Keratinocyte (primary cell): ENCODE measurements around the gene ABCD2. TPM values are rescaled to one million over a fixed set of nuclear protein-coding genes. Genes with fewer than 3 reads are reported as not detected.

Source experiments
- DNase-seq: peaks from one replicate; pipeline ENCODE4 v3.0.0-alpha.2; 2011; ENCODE audit warnings: low read depth, missing footprints, low spot score
- FAIRE-seq: peaks from 2 replicates; lab custom pipeline; 2011; peaks lifted over from hg19 to GRCh38; lab: Jason Lieb, UNC
- H2AFZ ChIP-seq: 2 replicates; pipeline ENCODE4 v1.6.0; 2012; ENCODE audit warnings: low read length, control low read depth, inconsistent platforms; ENCODE audit not compliant: control insufficient read depth
- H3K27ac ChIP-seq: 2 replicates; pipeline ENCODE4 v1.5.1; 2011; ENCODE audit warnings: low read length; ENCODE audit not compliant: control insufficient read depth, insufficient read depth
- H3K27me3 ChIP-seq: 3 replicates; pipeline ENCODE4 v1.6.0; 2011; ENCODE audit warnings: low read length; ENCODE audit not compliant: control insufficient read depth, insufficient read depth; ENCODE audit errors: extremely low read depth
- H3K36me3 ChIP-seq, 2 experiments: 2 replicates in 1 of 2; 3 replicates in 1 of 2; pipeline ENCODE4 v1.5.1; 2011; ENCODE audit warnings: low read length in 2 of 2, mild to moderate bottlenecking in 1 of 2; ENCODE audit not compliant: control insufficient read depth in 2 of 2, insufficient read depth in 2 of 2; ENCODE audit errors: extremely low read depth in 1 of 2
- H3K4me1 ChIP-seq: 3 replicates; pipeline ENCODE4 v1.5.1; 2011; ENCODE audit warnings: low read length; ENCODE audit not compliant: control insufficient read depth, insufficient read depth; ENCODE audit errors: extremely low read depth
- H3K4me2 ChIP-seq: 3 replicates; pipeline ENCODE4 v1.6.0; 2011; ENCODE audit warnings: low read depth, low read length; ENCODE audit not compliant: control insufficient read depth, insufficient read depth; ENCODE audit errors: extremely low read depth
- H3K4me3 ChIP-seq, 3 experiments: fragments of 200-600 bp in 1 of 3; sonication (generic) in 1 of 3; 2 replicates in 2 of 3; 3 replicates in 1 of 3; pipeline ENCODE4 v1.5.1; 2011 to 2016; ENCODE audit warnings: low read length in 3 of 3, mild to moderate bottlenecking in 3 of 3, control low read depth in 2 of 3, inconsistent platforms in 1 of 3, low read depth in 1 of 3, mixed read lengths in 1 of 3, mixed run types in 1 of 3, moderate library complexity in 1 of 3; ENCODE audit not compliant: control insufficient read depth in 2 of 3, insufficient read depth in 2 of 3; ENCODE audit errors: extremely low read depth in 1 of 3
- H3K79me2 ChIP-seq: 2 replicates; pipeline ENCODE4 v1.6.0; 2012; ENCODE audit warnings: low read length; ENCODE audit not compliant: control insufficient read depth, insufficient read depth
- H3K9ac ChIP-seq: 3 replicates; pipeline ENCODE4 v1.6.0; 2011; ENCODE audit warnings: low read length; ENCODE audit not compliant: control insufficient read depth, insufficient read depth; ENCODE audit errors: extremely low read depth
- H3K9me1 ChIP-seq: 3 replicates; pipeline ENCODE4 v1.6.0; 2011; ENCODE audit warnings: low read length; ENCODE audit not compliant: control insufficient read depth, insufficient read depth; ENCODE audit errors: extremely low read depth
- H3K9me3 ChIP-seq: 2 replicates; pipeline ENCODE4 v1.5.1; 2012; ENCODE audit warnings: low read depth, low read length; ENCODE audit not compliant: control insufficient read depth
- H4K20me1 ChIP-seq: 3 replicates; pipeline ENCODE4 v1.6.0; 2011; ENCODE audit warnings: low read length; ENCODE audit not compliant: control insufficient read depth, insufficient read depth; ENCODE audit errors: extremely low read depth
- EZH2 ChIP-seq: IDR thresholded peaks from one replicate; pipeline ENCODE4 v1.6.1; 2012; ENCODE audit warnings: inconsistent platforms, mild to moderate bottlenecking, low read length, moderate library complexity
- dilution Hi-C: fragments of 300-500 bp; cut with MboI; formaldehyde crosslinking; loops from one replicate; pipeline ENCODE4 v1.7.0; 2020; ENCODE audit warnings: low sequenced_read_pairs; ENCODE audit not compliant: extremely low pct_ligation_motif_present
- polyA plus RNA-seq, 5 experiments: library from polyadenylated mRNA; depleted of rRNA in 3 of 5; stranded (reverse) in 3 of 5; stranded (forward) in 1 of 5; unstranded in 1 of 5; fragments of >200 nt; gene quantifications; 1 replicate in 1 of 5; 2 replicates in 3 of 5; 3 replicates in 1 of 5; pipeline versions ENCODE4 v1.2.1 to v1.2.3, GENCODE V29; 2011 to 2012; ENCODE audit warnings: missing spikeins in 2 of 5, low read depth in 1 of 5, low replicate concordance in 1 of 5
- TF ChIP-seq, protein P1 (sequence below), 3 experiments: IDR thresholded peaks in 1 of 3; conservative IDR thresholded peaks in 1 of 3; optimal IDR thresholded peaks in 1 of 3; 2 replicates in 2 of 3; 3 replicates in 1 of 3; pipeline versions ENCODE3 to v1.5.1; 2011; ENCODE audit warnings: low read length in 3 of 3, mild to moderate bottlenecking in 3 of 3, moderate library complexity in 2 of 3, control low read depth in 1 of 3, inconsistent platforms in 1 of 3; ENCODE audit not compliant: insufficient read depth in 2 of 3; ENCODE audit errors: extremely low read depth in 1 of 3

ABCD2 gene
- polyA plus RNA-seq, 1 donor (not counting 4 experiments of a cell fraction or from before 2014, with no cell fraction given), result 0.03 TPM

DNA sequence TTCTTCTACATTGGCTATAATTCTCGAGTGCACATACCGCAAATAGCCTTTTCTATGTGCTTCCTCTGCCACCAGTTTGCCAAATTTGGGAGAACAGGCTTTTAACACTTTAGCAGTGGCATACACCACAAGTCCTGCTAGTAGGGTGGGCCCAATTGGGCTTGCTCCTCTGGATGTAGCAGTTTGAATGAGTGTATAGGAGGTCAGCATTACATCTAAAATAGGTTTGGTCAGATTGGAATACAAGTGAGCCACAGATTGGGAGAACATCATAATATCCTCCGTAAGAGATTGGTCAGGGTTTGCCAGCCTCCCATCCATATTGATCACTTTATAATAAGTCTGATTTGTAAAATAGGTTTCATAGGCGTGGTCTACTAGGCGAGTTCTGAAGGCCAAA lies 902 bp downstream of the ABCD2 start:
- Histone ChIP-seq H3K4me1 (peaks cover 3% of the 10 kb centered on the region), H4K20me1 (no peaks in the 10 kb centered on the region), H3K9me3 (no peaks in the 10 kb centered on the region), H3K79me2 (no peaks in the 10 kb centered on the region), H3K4me3 (no peak overlapping the region), H3K27me3 (no peaks in the 10 kb centered on the region), H3K27ac (no peak overlapping the region), H3K36me3 (no peaks in the 10 kb centered on the region), H3K9me1 (no peaks in the 10 kb centered on the region), H3K9ac (no peak overlapping the region), H3K4me2 (no peak overlapping the region), H2AFZ (no peak overlapping the region)
- TF ChIP-seq, protein P1, sequence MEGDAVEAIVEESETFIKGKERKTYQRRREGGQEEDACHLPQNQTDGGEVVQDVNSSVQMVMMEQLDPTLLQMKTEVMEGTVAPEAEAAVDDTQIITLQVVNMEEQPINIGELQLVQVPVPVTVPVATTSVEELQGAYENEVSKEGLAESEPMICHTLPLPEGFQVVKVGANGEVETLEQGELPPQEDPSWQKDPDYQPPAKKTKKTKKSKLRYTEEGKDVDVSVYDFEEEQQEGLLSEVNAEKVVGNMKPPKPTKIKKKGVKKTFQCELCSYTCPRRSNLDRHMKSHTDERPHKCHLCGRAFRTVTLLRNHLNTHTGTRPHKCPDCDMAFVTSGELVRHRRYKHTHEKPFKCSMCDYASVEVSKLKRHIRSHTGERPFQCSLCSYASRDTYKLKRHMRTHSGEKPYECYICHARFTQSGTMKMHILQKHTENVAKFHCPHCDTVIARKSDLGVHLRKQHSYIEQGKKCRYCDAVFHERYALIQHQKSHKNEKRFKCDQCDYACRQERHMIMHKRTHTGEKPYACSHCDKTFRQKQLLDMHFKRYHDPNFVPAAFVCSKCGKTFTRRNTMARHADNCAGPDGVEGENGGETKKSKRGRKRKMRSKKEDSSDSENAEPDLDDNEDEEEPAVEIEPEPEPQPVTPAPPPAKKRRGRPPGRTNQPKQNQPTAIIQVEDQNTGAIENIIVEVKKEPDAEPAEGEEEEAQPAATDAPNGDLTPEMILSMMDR (optimal IDR thresholded peaks at IDR 0.05 in 1 of 3, IDR thresholded peaks at IDR 0.05 in 1 of 3, conservative IDR thresholded peaks at IDR 0.05 in 1 of 3; ENCODE audit: extremely low read depth in 1 of 3, insufficient read depth in 2 of 3, low read length in 3 of 3), result no peak
- TF ChIP-seq EZH2, result no peak
- FAIRE-seq (no peak), DNase-seq (no peak)
- dilution Hi-C loops, result no loop called here

DNA sequence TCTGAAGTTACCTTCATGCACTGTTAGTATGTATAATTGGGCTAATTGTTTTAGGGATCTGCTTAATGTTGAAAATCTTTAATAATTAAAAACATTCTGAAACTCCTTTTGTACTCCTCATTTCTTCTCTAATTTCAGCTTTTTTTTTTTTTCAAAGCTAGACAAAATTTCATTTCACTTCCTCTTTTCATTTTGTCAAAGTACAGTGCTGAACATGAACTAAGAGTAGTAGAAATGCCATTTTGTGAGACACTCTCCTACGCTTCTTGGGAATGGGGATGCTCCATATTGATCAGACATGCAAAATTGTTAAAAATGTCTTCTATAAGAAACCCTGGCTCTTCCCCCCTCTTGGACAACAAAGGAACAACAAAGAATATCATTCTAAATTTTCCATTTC lies 1.7 kb downstream of the ABCD2 start:
- dilution Hi-C loops, result no loop called here
- no peak for FAIRE-seq
- TF ChIP-seq, protein P1 (optimal IDR thresholded peaks at IDR 0.05 in 1 of 3, IDR thresholded peaks at IDR 0.05 in 1 of 3, conservative IDR thresholded peaks at IDR 0.05 in 1 of 3; ENCODE audit: extremely low read depth in 1 of 3, insufficient read depth in 2 of 3, low read length in 3 of 3), result no peak
- TF ChIP-seq EZH2, result no peak

More for the DNA sequence above, 1.7 kb downstream of the ABCD2 start:
- H3K36me3 ChIP-seq, result no peaks in the 10 kb centered on the region
- no peaks in the 10 kb centered on the region for H3K79me2 ChIP-seq
- no peak overlapping the region for H3K27ac ChIP-seq
- no peak overlapping the region for H2AFZ ChIP-seq
- no peaks in the 10 kb centered on the region for H3K27me3 ChIP-seq
- no peak overlapping the region for H3K4me3 ChIP-seq
- peaks cover 3% of the 10 kb centered on the region for H3K4me1 ChIP-seq
- H4K20me1 ChIP-seq, result no peaks in the 10 kb centered on the region
- H3K9me1 ChIP-seq, result no peaks in the 10 kb centered on the region
- no peaks in the 10 kb centered on the region for H3K9me3 ChIP-seq
- H3K4me2 ChIP-seq, result no peak overlapping the region
- H3K9ac ChIP-seq, result no peak overlapping the region
- no peak for DNase-seq
